Measurements from ENCODE around the gene RALGAPA2.
A peak's percentile ranks its signal among the peaks of the same experiment; 100 is the strongest.

Gene RALGAPA2

GRCh38 chr20:20462185-20462584, 250.3 kb downstream of the RALGAPA2 start:
- no peak for DNase-seq (ENCODE audit: low read depth)

DNA sequence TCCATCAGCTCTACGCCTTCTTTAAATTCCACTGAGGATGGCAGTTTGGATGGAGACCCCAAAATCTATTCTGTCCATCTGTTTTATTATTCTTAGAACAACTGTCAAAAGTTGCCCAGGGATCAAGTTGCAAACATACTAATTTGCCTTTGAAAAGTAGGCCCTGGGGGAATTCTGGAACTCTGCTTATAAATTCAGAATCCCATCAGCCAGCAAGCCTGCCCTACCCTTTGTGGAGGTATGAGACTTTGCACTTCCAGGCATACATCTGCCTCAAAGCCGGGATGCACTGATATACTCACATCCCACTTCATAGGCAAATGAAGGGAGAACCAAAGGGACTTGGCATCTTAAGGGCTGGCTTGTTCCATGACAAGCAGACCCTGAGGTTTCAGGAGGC, 250.9 kb downstream of the RALGAPA2 start:
- DNase-seq (ENCODE audit: low read depth), result no peak

GRCh38 chr20:20459726-20460125, 252.7 kb downstream of the RALGAPA2 start:
- DNase-seq (ENCODE audit: low read depth), result no peak

- DNase-seq (ENCODE audit: low read depth), result no peak
Observed at GRCh38 chr20:20457392-20458126, 254.9 kb downstream of the RALGAPA2 start.

DNA sequence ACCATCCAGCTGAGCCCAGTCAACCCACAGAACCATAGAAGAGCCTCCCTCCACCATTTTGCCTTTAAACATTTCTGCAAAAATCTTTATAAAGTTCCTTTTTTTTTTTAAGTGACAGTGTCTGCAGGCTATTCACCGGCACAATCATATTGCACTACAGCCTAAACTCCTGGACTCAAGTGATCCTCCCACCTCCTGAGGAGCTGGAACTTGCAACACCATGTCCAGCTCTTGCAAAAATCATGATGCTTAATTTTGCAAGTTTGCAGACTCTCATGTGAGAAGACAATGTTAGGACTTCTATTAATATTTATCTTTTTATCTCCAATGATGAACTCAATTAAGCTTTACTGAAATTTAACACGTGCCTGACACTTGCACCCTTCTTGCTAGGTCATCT, 255.7 kb downstream of the RALGAPA2 start:
- no peak for DNase-seq (ENCODE audit: low read depth)

- no peak for DNase-seq (ENCODE audit: low read depth)
Observed at GRCh38 chr20:20455926-20456325, 256.5 kb downstream of the RALGAPA2 start.

DNA sequence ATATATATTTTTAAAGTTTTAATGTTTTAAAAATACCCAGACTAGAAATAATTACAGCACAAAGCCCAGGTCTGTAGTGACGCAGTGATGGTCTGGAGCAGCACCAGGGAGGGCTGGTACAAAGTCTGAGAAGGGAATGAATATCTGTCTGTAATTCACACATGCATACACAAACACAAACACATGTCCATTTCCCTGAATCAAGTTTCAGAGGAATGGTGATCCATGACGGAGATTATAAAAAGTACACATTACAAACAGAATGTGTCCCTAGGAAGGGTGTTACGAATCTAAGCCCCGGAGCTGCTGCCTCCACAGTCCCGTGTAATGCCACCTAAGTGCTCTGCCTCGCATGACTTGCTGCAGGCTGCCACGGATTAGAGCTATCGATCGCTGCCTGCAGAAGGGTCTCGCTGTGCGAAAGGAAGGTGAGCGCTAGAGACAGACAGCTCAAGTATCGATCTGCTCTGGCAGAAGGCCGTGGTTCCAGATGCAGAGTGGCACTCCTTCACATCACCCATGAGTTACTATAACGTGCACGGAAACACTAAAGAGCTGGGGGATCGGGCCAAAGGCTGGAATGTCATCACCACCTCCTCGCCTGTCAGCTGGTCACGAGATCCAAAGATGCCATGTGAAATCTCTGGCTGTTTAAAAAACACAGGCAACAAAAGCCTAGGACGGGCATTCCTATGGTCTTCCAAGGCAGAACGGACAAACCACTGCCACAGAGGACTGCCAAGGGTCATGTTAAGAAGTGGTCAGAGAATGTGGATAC, 257.4 kb downstream of the RALGAPA2 start:
- no peak for DNase-seq (ENCODE audit: low read depth)

DNA sequence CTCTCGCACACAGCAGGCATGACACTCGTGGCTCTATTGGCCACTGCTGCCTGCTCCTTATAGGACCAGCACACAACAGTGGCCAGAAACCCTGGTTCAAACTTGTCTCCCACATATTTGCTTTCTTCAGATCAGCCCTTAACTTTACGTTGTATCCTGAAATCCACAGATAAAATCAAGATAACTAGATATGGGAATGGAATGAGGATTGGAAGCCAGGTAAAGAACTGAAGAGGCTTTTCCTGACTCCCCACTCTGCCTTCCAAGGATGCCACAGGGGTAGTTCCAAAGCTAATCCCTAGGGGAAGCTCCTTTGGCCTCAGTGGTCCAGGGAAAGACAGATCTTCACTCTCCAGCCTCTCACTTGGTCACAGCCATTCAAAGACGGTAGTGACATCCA, 258.1 kb downstream of the RALGAPA2 start:
- DNase-seq (ENCODE audit: low read depth), result no peak

DNA sequence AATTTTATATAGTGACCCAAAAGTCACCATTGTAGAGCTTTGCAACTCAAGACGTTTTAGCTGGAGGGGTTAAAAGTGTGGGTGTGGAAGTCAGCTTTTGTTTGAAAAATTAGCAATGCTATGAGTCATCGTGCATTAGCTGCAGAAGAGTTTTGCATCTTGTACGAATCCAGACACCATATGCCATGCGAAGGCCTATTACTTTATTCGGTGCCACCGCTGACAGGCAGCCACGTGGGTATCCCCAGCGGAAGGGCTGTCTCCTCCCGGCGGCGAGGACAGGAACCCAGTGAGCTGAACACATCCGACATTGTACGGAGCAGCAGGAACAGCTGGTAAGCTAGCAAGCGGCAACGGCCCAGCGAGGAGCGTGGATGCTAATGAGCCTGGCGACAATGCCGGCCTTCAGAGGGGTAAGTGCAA, 260.2 kb downstream of the RALGAPA2 start:
- peak; percentile 35 for DNase-seq (ENCODE audit: low read depth)

DNA sequence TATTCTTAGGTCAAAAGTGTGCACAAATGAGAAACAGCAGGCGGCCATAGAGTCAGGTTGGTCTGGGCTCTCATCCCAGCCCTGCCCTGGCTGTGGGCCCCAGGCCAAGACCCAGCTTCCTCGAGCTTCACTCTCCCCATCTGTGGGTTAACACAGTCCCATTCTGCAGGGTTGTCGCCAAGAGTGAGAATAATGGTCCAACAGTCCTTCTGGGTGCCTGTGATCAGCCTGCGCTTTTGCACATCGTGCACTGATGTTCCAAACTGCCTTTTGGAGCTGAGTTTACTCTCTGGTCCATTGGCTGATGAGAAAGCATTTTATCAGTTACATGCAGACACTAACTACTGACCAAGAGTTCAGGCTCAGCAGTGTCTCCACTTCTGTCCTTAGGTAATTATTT, 261.9 kb downstream of the RALGAPA2 start:
- peak; percentile 22 for DNase-seq (ENCODE audit: low read depth)

GRCh38 chr20:20448881-20449280, 263.6 kb downstream of the RALGAPA2 start:
- no peak for DNase-seq (ENCODE audit: low read depth)

DNA sequence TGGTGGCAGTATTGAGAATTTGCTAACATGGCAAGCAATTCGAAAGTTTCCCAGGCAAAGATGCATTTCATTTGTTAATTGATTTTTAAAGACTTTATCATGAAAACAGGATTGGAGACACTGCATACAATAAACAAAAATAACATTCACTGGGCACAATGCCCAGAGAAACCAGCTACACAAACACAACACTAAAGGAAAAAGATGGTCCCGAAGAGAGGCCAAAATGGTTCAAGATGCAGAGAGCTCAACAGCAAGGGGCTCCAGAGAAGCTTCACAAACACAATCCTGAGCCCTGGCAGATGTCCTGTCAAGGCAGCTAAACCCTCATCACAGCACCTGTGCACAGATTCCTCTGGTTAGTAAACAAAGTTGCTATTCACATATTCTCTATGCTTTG, 265.2 kb downstream of the RALGAPA2 start:
- no peak for DNase-seq (ENCODE audit: low read depth)

GRCh38 chr20:20446425-20447015, 265.9 kb downstream of the RALGAPA2 start:
- DNase-seq (ENCODE audit: low read depth), result no peak

DNA sequence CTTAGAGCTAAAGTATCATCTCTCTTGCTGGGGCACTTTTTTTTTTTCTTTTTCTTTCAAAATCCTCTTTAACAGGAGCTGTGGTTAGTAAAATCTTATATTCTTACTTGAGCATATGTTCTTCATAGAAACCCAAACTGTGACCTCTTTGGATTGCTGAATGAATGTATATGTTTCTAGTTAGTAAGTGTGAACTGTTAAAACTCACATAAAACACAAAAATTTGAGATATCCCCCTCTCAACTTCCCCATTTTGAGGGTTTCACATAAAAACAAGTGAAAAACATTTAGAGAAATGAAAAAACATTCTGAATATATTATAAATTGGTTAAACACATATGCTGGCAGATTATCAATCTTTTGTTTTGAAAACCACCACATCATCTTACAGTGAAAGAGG, 266.4 kb downstream of the RALGAPA2 start:
- no peak for DNase-seq (ENCODE audit: low read depth)

DNA sequence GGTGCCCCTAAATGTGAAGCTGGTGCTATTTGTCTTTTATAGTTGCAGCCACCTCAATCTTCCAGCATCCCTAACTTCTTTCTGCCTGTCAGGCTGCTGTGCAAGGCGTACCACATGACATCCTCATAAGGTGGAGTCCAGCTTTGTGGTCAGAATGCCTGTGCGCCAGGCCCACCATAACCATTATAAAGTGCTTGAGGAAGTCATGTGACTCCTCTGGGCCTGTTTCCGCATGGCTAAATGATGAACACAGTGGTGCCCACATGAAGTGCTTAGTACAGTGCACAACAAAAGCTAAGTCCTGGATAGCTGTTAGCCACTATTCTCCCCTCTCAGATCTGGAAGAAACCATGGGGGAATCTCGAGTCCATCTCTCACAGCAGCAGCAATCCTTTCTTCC, 268.9 kb downstream of the RALGAPA2 start:
- DNase-seq (ENCODE audit: low read depth), result no peak

GRCh38 chr20:20442466-20442865, 270.0 kb downstream of the RALGAPA2 start:
- DNase-seq (ENCODE audit: low read depth), result no peak

- DNase-seq (ENCODE audit: low read depth), result no peak
Observed at GRCh38 chr20:20440886-20441658, 271.4 kb downstream of the RALGAPA2 start.

- DNase-seq (ENCODE audit: low read depth), result no peak
Observed at GRCh38 chr20:20440481-20440880, 272.0 kb downstream of the RALGAPA2 start.

DNA sequence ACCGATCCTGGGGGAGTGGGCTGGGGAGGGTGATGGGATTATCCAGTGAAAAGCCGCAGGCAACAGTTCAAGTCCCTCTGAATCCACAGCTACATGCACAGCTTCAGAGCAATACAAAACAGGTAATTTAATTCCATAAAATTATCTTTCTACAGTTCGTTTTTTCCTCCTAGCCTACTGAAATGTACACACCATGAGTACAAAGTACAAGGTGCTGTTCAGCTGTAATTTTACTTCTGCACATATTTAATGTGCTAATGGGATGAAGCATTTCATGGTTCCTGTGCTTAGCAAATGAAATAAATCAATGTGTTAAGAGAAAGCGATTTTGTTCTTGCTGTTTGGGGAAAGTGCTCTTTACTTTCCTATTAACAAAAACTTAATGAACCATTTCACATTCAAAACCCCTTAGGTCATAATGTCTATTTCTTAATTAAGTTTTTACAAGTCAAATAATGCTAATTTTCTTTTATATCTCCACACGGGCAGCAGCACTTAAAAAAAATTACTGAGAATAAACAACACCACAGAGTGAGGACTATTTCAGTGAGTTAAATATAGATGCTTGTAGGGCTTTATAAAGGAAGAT, 272.7 kb downstream of the RALGAPA2 start:
- DNase-seq (ENCODE audit: low read depth), result no peak

- no peak for DNase-seq (ENCODE audit: low read depth)
Observed at GRCh38 chr20:20437314-20437713, 275.1 kb downstream of the RALGAPA2 start.

DNA sequence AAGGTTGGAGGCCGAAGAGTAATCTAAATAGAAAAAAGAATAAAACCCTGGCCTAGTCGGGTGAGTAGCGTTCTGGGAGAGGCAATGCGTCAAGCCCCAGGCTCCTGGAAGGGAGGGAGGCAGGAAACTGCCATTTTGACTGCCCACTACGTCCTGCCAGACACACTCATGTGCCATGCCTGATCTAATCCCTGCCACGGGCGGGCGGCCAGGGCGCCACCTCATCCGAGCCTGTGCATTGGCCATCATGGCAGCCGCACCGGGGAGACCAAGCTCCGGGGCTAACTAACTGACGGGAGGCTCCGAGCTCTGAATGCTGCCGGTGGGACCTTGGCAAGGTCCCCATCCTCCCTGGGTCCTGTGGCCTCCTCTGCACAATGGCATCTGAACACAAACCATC, 275.8 kb downstream of the RALGAPA2 start:
- DNase-seq (ENCODE audit: low read depth), result no peak

GRCh38 chr20:20435453-20435852, 277.0 kb downstream of the RALGAPA2 start:
- no peak for DNase-seq (ENCODE audit: low read depth)

Measured in fibroblast of the conjunctiva (primary cell).